Measurements from ENCODE around the gene NAP1L4.

The NAP1L4 gene

DNA sequence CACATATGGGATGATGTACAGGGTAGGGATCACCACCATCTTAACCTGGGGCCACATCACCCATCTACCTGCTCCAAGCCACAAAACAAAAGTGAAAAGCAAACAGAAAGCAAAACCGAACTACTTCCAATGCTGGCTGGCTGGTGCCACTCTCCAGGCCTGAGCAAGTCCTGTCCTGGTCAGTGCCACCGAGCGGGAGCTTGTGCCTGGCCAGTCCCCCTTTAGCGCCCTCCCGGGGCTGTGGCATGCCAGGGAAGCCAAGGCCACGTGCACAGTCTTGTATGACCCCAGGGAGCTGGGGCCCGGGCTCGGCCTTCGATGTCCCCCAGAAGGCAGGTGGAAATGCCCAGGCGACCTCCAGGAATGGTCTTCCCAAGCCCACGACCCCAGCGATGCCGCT, 17.9 kb upstream of the NAP1L4 start:
- DNase-seq, result no peak

DNA sequence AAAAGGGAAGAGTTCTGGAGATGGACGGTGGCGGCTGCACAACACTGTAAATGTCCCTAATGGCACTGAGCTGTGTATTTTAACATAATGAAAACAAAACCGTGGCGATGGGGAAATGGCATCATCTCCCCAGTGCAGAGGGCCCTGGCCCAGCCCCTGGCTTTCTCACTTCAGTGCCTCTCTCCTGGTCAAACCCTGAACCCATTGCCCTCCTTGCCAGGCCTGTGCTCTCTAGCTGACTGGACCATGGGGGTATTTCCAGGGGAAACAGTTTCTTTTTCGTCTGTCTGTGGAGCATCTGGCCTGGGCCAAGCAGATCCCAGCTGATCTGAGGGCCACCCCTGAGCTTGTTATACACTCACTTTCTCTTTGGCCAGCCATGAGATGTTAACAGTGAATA, 17.4 kb upstream of the NAP1L4 start:
- DNase-seq, result no peak

DNA sequence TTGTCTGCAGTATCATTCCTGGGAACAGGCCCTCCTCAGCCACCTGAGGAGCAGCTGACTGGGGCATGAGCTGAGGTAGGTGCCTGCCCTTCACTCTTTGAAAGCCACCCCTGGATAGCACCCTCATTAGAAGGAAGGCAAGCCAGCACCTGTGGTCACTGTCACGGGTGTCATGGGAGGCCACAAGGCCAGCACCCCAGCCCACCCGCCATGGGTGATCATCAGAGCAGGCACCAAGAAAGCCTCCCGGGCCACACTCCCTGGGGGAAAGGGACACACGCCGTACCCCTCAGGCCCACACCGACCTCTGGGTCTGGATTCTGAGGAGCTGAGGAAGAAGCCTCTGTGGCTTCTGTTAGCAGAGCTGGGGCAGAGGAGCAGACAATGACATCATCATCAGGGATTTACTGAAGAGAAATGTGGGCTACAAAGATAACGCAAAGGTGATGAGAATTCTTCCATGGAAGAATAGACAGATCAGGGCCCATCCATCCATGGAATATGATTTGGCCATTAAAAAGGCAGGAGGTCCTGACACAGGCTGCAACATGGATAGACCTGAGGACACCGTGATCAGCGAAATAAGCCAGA, 16.7 kb upstream of the NAP1L4 start:
- DNase-seq, result no peak

DNA sequence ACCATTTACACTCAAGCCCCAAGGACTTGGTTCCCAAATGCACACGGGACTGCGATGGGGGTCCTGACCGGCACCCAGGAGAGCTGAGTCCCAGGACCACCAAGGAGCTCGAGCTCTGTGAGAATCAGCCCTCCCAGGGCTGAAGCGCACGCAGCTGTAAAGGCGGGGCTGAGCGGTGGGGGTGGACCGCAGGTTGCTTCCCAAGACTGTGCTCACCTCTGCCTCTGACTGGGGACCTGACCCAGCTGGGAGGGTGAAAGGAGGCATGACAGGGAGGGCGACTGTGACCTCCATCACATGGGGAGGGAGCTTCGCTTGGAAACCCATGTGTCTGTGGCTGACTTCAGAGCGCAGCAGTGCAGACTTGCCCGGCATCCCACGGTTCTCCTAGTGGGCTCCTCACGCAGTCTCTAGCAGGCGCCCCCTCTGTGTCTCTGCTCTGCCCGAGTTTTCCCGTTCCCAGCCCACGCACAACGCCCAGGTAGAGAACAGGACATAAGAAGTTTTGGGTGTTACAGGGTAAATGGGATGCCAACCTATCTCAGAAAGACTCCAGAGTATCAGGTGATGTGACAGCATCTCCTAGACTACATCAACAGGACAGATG, 15.4 kb upstream of the NAP1L4 start:
- DNase-seq, result no peak

DNA sequence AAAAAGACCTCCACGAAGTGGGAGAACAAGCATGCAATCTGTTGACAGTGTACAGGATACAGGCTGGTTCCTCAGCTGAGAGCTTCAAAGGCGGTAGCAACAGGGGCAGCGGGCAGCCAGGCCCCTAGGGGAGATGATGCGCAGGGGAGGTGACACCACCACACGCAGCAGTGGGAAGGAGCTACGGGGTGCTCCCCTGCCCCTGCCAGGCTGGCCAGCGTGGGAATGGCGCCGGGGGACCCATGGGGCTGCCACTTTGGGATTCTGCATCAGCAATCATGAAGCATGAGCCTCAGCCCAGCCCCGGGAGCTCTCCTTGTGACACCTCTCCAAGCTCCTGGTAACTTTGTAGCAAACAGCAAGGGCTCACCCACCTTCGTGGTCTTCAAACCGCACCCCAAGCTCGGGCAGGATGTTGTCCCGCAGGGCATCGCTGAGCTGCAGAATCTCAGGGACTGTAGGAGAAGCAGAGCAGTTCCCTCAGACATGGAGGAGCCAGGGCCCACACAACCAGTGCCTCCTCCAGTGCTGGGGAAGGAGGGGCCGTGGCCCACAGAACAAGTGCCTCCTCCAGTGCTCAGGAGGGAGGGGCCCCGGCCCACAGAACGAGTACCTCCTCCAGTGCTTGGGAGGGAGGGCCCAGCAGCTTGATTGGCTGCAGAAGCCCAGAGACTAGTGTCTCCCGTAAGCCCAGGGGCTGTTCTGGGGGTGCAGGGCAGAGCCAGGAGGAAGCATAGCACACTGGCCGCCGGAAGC, 14.6 kb upstream of the NAP1L4 start:
- no peak for DNase-seq

DNA sequence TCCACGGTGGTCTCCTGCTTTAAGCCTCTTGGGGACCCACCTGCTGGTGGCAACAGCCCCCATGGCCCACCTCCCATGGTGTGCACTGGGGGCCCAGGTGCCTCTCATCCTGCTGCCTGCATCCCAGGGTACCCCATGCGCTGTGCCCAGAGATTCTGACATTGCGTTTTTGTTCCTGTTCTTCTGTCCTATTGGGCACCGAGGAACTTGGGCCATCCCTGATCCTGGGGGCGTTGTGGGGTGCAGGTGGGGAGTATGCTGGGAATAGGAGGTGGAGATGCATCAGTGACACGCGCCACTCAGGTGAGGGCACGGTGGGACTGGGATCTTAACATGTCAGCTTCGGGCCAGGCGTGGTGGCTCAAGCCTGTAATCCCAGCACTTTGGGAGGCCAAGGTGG, 12.4 kb upstream of the NAP1L4 start:
- no peak for DNase-seq

DNA sequence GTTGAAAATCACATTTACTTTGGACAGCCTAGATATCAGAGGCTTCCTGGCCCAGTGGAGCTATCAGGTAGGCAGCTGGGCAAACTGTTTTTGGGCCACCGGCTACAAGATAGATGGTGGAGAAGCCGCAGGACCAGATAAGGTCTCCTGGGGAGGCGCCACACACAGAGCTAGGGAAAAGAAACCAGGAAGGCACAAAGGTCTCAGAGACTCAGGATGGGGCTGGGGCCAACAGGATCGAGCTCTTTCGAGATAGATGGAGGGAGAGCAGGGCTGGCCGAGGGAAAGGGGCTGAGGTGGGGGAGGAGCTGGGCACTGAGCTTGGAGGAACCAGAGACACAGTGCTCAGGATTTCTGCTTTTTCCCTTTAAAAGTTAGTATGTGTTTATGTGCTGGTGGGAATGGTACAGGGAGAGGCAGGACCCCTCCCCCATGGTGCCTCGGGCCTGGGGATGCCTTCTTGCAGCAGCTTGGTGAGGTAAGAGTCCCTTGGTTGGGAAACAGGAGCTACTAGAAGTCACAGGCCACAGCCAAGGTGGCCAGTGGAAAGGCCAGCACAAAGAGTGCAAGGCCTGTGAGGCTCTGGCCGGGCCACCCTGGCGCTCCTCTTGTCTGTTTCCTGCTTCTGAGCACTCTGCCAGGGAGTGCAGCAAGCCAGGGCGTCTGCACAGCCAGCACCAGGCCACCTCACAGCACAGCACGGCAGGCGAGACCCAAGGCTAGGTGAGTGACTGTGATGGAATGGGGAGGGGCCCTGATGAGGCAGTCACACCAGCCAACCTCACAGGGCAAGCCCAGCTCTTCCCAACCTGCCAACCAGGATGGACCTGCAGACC, 11.5 kb upstream of the NAP1L4 start:
- no peak for DNase-seq

DNA sequence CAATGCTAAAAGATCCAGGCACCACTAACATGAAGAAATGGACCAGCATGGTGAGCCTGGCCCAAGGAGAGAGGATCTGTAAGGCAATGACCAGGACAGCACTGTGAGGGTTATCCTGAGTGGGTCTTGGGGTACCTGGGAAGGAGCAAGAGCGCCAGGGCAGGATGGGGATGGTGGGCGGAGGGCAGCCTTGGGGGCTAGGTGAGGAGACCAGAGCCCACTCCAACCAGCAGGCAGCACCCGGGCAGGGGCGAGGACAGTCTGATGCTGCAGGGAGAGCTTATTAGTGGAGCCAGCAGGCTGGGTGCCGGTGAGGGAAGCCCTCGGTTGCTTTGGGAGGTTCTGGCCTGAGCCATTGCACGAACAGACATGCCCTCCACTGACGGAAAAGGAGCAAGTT, 10.7 kb upstream of the NAP1L4 start:
- DNase-seq, result no peak

DNA sequence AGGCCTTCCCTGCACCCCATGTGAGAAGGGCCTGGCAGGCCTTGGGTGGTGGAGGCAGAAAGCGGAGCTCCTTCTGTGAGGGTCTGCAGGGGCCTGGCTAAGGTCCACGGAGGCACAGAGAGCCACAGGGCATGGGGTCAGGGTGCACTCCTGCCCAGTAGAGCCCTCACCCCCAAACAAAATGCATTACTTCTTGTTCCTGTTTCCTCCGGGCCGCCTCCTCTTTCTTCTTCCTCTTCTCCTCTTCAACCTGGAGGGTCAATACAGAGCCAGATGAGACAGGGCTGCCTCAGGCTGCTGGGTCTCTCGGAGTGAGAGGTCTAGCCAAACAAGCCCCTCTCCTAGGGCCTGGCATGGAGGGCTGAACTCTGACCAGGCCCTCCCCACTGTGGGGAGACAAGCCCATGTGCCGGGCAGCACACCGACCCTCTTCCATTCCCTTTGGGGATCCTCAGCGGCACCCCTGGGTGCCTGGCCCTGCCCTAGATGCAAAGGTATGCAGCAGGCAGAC, 10.3 kb upstream of the NAP1L4 start:
- no peak for DNase-seq

DNA sequence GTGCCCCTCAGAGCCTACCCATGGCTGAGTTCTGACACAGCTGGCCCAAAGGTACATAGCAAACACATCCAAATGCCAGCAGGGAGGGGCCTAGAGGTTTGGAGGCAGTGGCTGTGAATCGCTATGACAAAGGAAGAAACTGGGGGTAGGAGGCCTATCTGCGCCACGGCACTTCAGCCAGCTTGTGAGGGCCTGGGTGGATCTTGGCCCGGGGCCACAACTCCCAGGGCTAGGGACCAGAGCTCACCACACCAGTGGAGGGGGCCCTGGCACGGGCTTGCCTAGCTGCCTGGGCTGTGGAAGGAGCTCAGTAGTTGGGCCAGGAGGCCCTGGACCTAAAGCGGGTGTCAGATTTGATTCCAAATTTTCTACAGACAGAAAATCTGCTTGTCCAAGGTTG, 9.4 kb upstream of the NAP1L4 start:
- no peak for DNase-seq

DNA sequence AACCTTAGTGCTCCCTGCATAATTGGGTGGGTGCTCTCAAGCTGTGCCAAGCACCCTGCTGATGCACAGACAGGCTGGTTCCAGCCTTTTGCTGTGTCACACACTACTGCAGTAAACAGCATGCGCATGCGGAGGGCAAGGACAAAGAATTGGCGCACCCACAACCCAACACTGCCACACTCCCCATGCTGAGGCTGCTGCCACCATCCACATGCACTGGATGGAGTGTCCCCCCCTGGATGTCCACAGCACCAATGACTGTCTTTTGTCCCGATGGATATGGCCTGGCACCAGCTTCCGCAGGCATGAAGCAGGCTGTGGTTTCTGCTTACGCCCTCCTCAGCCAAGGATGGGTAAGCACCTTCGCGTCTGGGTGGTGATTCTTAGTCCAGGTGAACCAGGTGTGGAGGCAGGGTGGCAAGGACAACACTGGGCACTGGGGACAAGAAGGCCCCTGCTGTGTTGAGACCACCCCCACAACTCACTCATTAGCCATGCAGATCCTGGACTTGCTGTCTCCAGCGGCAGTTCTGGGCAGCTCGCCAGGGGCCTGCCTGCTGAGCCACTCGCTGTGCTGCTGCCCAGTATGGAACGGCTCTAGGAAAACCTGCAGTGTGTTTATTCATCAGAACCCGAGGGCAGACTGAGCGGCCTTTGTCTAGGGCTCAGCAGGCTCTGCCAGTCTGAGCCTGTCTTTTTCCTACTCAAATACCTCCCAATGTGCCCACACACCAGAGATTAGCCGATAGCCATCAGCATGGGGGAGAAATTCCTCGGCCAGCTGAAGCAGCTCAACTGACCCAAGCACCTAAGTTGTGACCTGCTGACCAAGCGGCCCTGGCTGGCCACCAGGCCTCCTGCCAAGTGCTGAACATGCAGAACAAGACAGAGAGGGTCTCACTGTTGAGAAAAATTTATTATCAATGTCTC, 8.2 kb upstream of the NAP1L4 start:
- DNase-seq, result no peak

DNA sequence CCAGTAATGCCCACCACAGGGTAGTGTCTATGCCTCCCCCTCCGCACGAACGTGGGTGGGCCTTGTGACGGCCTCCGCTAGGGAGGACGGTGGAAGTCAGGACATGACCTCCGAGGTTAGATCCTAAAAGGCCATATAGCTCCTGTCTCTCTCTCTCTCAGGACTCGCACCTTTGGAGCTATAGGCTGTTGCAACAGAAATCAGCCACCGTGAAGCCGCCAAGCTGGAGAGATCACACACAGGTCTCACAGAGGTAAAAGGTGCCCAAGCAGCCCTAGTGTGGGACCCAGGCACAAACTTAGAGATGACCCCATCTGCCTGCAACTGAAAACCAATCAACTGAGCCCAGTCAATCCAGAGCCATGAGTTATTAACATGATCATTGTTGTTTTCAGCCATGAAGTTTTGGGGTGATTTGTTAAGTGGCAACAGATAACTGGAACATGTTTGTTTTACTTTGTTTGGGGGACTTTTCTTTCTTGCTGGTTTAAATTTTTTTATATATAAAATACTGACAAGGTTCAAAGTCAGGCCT, 7.4 kb upstream of the NAP1L4 start:
- no peak for DNase-seq

DNA sequence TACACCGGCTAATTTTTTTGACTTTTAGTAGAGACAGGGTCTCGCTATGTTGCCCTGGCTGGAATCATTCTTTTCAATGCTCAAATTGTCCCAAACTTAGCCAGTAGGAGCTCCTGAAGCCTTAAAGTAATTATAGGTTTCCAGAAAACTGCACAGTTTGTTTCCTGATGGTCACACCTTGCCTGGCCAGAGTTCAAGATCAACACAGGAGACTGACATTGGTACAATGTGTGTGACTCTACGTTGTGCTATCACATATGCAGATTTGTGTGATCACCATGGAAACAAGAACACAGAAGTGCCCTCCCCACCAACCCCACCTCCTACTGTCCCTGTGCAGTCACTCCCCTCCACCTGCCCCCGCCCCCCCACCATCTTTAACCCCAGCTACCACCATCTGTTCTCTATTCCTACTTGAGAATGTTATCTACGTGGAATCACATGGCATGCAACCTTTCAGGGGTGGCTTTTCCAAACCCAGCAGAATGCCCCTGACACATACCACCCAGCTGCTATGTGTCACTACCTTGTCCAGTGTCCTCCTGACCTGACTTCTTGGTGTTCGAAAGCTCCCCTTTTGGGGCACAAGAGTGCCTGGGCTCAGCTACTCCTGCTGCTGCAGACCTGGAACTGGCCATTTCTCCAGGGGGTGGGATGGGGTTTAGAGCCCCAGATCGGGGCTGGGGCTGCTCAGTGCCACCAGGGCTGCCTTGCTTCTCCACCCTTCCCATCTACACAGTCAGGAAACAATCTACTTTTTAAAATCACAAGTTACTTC, 6.1 kb upstream of the NAP1L4 start:
- no peak for DNase-seq

DNA sequence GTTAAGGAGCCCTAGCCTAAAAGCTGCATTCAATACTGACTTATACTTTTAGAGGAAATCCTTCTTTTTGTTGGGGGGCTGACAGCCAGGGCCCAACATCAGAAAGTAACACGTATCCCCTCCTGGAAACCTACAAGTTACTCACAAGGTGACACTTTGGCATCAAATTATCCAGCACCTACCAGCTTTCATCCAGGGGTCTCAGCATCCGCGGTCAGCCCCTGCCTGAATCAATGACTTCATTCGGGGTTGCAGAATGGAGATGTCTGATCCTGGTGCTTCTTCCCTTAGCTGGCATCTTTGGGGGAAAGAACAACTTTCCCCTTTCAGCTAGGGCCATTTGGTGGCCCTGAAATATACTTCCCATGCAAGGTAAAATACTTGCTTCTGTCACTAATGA, 5.3 kb upstream of the NAP1L4 start:
- no peak for DNase-seq

DNA sequence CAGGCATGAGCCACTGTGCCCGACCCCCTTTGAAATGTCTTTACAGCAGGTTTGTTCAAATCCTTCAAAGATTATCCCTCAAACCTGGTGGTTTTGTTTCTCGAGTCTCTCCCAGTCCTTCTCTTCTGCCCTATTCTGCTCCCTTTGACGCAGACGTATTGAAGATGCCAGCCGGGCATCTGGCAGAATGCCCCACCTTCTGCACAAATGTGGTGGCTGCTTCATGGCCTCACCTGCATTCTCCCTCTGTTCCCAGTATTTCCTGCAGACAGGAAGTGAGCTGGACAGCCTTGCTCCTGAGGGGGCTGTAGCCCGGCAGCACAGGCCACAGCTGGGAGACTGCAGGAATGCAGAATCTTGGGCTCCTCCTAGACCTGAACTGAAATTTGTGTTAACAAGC, 4.8 kb upstream of the NAP1L4 start:
- no peak for DNase-seq

DNA sequence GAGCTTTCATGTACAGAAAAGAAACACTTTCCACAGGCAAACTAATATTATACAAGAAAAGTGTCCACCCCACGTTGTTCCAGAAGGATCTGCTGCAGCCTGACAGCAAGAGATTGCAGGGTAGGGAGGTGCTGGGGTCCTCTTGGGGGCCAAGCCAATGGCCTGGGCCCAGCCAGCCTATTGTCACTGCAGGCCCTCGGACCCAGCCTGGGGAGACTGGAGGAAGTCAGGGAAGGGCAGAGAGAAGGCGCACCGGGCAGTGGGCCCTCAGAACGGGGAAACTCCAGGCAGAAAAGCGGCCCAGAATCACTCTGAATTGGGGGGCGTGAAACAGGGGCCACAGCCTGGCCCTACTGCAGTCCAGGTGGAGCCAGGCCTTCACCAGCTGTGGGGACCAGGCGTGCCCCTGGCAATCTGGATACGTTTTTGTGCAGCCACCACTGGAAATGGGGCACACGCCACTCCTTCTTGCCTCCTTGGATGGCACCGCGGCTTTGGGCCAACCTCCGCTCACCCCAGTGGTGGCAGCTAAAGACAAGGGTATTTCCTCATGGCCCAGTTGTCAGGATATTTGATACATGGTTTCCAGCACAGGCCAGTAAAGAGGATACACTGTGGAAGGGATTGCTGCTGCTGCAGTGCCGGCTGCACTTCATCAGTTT, 3.9 kb upstream of the NAP1L4 start:
- DNase-seq, result no peak

DNA sequence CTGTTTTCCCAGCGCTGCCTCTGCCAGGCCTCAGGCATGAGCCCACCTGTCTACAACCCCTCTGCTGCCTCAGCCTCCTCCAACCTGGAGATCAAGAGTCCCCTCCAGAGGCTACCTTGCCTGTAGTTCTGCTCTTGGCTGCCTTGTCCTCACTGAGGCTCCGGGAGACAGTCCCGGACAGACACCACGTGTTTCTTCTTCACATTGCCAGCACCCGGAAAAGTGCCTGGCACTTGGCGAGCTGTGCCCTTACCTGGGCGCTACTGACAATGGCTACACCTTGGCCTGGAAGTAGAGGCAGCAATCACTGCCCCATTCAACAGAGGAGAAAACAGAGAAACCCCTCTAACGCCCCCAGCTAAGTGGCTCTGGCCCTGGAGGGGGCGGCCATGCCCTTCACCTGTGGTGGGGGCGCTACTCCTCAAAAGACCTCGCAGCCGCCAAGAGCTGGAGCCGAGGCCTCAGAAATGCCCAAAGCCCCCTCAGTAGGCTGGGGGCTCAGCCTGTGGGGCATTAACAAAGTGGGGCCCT, 3.0 kb upstream of the NAP1L4 start:
- DNase-seq, result no peak

DNA sequence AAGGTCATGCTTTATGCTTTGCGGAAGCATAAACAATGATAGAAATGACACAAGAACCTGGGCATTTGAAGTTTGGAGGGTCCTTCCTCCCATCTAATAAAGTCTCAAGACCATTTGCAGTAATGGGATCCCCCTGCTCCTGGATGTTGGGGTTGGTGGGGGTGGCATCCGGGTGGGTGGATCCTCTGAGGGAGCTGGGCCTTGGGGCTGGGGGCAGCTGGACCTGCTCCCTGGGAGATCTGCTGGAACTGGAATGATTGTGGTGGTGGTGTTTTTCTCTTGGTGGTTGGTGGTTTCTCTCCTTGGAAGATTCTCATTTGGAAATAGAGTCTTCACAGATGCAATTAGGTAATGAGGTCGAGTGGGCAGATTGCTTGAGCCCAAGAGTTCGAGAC, 2.2 kb upstream of the NAP1L4 start:
- DNase-seq, result no peak

DNA sequence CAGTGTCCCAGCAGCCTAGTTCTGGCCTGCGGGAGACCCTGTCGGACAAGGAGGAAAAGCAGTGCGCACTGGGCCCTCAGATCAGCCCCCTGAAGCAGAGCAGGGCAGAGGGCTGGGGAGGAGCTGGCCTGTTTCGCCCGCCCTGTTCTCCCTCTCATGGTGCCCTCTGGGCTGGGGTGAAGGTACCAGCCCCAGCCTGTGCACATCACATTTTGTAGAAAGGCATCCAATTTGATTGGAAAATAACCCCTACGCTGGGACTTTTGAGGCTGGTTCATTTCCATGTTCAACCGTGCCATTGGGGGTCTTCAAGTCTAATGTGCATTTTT, 832 bp upstream of the NAP1L4 start:
- DNase-seq, result no peak

DNA sequence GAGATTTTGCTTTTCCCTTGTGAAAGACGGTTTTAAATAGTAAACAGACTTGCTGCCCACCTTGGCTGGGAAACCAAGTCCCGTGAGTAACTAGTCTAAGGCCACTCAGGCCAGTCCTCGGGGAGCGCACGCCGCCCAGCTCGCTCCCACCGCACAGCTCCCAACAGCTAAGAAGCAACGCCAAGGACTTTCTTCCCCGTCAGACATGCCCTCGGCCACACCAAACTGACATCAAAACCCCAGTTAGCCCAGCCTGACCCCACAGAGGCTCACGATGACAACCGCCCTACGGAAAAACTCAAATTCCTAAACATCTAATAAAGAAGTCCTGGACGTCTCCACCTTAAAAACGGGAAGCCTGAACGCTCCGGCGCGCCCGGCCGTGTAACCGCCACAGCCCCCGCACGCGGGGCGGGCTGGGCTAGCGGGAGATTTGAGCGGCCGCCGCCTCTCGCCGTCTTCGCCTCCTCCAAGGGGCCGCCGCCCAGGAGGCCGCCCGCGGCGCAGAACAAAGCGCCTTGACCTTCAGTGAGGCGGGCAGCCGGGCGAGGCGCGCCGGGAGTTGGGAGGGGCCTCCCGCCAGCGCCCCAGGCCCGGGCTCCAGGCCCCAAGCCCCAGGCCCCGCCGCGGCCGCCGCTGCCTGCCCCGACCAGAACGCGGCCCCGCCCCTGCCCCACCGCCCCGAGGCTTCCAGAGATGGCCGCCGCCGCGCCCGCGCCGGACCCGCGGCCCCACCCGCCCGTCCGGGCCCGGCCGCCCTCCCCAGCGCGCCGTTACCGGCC, 486 bp downstream of the NAP1L4 start:
- DNase-seq, result no peak
